SK-N-MC (cell line): ENCODE data around the gene SLC39A11.

Source experiments
- EZH2 ChIP-seq: fragments of 200-600 bp; sonication (generic); IDR thresholded peaks from one replicate; pipeline ENCODE4 v1.6.1; 2017; ENCODE audit warnings: antibody characterized with exemption
- POLR2AphosphoS5 ChIP-seq: IDR thresholded peaks from 2 replicates; pipeline ENCODE4 v1.6.1; 2012; ENCODE audit warnings: mild to moderate bottlenecking, low read depth, low read length, borderline replicate concordance

DNA sequence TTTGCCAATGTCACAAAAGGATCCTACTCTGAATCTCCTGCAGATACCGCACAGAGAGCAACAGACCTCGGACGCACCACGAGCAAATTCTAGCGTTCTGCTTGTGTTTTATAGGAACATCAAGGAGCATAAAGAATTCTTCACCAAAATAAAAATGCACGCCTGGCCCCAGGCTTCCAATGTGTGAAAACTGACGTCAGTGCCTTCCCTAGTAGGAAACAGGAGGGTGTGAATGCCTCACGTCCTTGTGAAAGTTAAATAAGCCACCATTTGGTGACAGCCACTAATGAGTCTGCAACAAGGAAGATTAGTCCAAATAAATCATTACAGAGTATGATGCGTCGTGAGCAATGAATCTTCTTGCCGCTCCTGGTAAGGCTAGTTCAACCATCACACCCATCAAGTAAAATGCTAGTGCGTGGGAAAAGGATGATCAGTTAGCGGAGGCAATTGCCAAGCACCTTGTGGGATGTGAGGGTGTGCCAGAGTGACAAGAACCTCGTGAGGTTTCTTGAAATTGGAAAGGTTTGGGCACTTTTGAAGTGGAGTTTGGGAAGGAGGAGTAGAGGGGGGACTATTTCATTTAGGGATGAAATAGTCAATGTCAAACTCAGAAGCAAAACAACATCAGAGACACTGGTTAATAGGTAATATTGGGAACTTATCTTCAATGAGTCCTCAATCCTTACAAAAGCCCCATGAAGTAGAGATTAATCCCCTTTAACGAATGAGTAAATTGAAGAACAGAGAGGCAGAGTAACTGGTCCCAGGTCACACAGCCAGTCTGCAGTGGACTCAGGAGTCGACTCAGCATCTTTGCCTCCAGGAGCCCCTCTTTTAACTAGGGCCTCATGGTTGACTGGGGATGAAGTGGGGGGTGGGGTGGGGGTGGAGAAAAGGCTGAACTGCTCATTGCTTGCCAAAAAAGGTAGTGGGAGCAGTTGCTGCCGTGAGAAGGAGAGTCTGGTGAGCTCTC, 238.8 kb downstream of the SLC39A11 start:
- no peak for TF ChIP-seq POLR2AphosphoS5
- TF ChIP-seq EZH2 = no peak
